IPS-15b (cell line): ENCODE data around the gene MALL.
"Not testable (repeated sequence)": the region's sequence is repeated elsewhere in the genome, so short reads cannot be mapped to it uniquely, and the experiment has no call there.

Experiments
- H3K27me3 ChIP-seq: one replicate; pipeline ENCODE4 v1.6.1; 2013; ENCODE audit warnings: low read length; ENCODE audit not compliant: control insufficient read depth, insufficient read depth
- H3K36me3 ChIP-seq: one replicate; pipeline ENCODE4 v1.6.1; 2013; ENCODE audit warnings: low read length; ENCODE audit not compliant: control insufficient read depth, insufficient read depth
- H3K4me1 ChIP-seq: one replicate; pipeline ENCODE4 v1.6.1; 2013; ENCODE audit warnings: mild to moderate bottlenecking, low read length; ENCODE audit not compliant: control insufficient read depth, insufficient read depth
- H3K4me3 ChIP-seq: one replicate; pipeline ENCODE4 v1.5.1; 2013; ENCODE audit warnings: low read depth, low read length
- H3K9ac ChIP-seq: one replicate; pipeline ENCODE4 v1.6.1; 2013; ENCODE audit warnings: low read depth, mild to moderate bottlenecking, low read length
- H3K9me3 ChIP-seq: one replicate; pipeline ENCODE4 v1.6.1; 2013; ENCODE audit warnings: mild to moderate bottlenecking, low read length; ENCODE audit not compliant: control insufficient read depth, insufficient read depth

Gene MALL

DNA sequence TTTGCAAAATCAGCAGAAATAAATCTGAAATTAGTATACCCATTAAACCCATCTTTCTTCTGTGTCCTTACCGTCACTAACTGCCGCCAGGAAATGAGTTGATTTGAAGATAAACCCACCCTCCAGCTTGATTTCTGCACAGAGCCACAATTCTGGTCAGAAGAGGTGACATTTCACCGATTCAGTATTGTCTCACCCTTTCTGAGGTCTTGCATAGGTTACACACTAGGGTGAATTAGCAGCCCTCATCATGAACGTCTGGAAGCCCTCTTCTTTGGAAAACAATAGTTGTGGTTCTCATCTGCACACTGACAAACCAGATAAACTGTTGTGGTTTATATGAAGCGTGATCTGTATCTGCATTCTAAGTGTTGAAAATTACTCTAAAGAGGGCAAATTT lies 61.9 kb downstream of the MALL start:
- H3K27me3 ChIP-seq, H3K9me3 ChIP-seq, H3K4me3 ChIP-seq, H3K36me3 ChIP-seq, H3K4me1 ChIP-seq, H3K9ac ChIP-seq: not testable (repeated sequence)

DNA sequence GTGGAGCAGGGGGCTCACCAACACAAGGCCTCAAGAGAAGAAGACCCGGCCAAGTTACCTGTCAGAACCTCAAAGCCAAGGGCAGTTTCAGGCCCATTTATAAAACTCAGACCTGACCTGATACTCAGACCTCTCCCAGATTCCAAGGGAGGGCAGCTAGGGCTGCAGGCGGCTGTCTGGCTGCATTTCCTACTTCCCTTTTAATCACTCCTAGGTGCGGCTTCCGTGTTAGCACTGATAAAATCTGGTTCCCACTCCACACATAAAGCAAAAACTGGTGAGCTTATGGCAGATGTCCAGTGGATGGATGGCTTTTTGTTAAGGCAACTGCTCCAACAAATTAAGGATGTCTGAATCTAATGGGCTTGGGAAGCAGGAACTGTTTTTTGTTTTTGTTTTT lies 63.5 kb downstream of the MALL start:
- H3K9ac ChIP-seq, H3K36me3 ChIP-seq, H3K4me3 ChIP-seq, H3K4me1 ChIP-seq, H3K27me3 ChIP-seq, H3K9me3 ChIP-seq: not testable (repeated sequence)

DNA sequence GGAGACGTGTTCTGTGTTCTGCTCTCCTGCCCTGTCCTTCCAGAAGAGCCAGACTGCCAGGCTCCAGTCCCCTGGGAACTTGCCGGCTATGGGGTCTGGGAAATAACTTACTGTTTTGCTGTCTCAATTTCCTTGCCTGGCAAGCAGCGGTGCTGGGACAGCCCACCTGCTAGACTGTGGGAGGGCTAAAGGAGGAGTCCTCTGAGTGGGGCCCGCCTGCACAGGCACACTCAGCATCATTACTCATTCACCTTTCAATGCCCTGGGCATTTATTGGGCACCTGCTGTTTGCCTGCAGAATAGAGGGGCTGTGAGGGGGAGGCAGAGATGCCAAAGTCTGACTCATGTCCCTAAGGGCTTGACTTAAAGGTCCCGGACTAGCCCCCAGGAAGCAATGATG lies 65.4 kb downstream of the MALL start:
- H3K27me3 ChIP-seq, H3K9ac ChIP-seq, H3K4me1 ChIP-seq, H3K9me3 ChIP-seq, H3K4me3 ChIP-seq, H3K36me3 ChIP-seq: not testable (repeated sequence)

DNA sequence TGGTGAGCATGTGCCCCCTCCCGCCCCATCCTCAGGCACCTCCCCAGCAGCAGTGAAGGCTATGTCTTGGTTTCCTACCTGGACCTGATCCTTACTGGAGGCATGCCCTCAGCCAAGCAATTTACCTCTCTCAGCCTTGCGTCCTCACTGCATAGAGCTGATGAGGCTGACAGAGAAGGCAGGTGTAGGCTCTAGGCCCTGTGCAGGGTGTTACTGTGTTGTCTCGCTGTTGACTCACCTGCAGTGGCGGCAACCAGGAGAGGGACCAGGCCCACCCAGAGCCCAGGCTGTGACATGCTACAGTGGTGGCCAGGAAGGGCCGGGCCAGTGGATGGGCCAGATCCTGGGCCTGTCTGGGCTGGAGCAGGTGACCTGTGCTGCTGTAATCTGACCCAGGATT lies 65.9 kb downstream of the MALL start:
- H3K9ac ChIP-seq, H3K9me3 ChIP-seq, H3K4me3 ChIP-seq, H3K4me1 ChIP-seq, H3K36me3 ChIP-seq, H3K27me3 ChIP-seq: not testable (repeated sequence)

DNA sequence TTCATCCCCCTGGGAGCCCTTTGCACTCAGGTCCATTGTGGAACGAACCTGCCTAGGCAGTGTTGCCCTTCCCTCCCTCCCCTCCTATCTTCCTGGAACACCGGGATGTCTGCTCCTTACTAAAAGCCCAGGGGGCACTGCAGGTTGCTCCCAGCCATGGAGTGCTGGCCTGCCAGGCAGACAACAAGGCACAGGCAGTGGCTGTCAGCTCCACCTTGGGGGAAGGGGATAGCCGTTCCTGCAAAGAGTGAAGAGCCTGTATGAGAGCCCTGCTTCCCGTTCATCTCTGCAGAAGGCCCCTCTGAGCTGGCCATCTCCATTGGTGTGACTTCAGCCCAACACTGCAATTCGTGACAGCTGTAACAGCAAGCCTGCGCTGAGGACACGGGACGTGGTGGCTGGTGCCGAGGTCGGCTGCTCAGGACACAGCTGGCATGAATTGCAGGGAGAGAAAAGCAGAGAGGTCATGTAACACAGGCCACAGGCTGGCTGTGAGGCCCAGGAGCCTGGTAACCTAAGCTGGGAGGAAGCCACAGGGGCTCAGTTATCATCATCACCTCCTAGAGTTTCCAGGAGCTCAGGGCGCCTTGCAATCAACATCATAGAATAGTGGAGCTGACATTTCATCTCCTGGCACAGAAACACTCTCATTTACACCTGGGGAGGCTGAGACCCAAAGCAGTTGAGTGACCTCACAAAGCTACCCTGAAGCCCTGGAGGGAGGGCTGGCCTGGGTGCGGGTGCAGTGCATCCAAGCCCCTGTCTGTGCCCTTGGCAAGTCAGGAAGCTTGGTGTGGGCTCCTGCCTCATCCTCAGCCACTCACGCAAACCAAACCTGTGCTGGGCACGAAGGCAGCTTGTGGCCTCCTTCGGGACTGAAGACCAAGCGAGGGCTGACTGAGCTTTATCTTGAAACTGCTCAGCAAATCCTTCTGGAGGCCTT lies 67.1 kb downstream of the MALL start:
- H3K36me3 ChIP-seq: not testable (repeated sequence)

DNA sequence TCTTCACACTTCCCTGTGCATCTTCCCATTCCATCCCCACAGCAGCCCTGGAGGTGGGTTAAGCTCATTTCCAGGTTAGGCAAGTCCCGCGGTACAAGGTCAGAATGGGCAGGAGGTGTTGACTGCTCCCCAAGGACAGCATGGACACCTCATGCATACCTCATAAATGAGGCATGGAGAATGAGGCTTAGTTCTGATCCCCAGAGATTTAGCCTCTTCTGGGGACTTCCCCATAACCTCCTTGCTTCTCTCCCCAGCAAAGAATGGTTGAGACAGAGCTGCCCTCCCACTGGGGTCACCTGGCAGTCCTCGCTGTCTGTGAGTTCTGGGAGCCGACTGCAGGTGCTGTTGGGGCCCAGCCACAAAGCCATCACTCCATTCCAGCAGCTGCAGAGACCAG lies 68.4 kb downstream of the MALL start:
- H3K4me1 ChIP-seq, H3K36me3 ChIP-seq: not testable (repeated sequence)

More for the DNA sequence above, 67.1 kb downstream of the MALL start:
- not testable (repeated sequence) for H3K4me1 ChIP-seq, H3K4me3 ChIP-seq, H3K9me3 ChIP-seq, H3K9ac ChIP-seq, H3K27me3 ChIP-seq

DNA sequence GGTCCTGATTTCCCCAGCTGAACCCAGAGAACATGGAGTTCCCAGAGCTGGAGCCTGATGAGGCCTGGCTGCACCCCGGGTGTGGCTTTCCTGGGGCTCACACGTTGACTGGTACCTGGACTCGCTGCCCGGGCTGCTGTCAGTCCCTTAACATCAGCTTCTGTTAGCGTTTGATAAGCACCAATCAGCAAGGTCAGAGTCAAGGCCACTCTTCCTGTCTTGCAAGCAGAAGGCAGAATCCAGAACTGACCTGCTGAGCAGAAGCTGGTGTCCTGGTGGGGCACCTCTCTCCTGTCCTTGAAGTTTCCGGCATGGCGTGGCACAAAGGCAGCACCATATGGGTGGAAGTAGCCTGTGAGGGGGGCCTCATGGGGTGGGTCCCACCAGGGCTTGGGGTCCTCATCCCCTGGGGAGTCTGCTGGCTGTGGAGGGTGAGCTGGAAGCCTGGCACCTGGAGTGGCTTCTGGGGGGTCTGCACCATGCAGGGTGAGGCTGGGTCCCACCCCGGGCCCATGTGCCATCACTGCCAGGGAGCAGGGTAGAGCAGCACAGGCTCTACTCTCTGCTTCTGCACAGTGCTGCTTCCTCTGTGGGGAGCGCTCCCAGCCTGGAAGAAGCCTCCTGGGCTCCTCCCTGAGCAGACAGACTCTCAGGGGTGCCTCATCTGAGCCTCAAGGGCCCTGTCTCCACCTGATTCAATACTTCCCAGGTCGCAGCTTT lies 73.5 kb downstream of the MALL start:
- not testable (repeated sequence) for H3K4me1 ChIP-seq, H3K4me3 ChIP-seq, H3K36me3 ChIP-seq, H3K27me3 ChIP-seq, H3K9ac ChIP-seq, H3K9me3 ChIP-seq

More for the DNA sequence above, 68.4 kb downstream of the MALL start:
- H3K27me3 ChIP-seq, H3K9ac ChIP-seq, H3K9me3 ChIP-seq, H3K4me3 ChIP-seq: not testable (repeated sequence)

DNA sequence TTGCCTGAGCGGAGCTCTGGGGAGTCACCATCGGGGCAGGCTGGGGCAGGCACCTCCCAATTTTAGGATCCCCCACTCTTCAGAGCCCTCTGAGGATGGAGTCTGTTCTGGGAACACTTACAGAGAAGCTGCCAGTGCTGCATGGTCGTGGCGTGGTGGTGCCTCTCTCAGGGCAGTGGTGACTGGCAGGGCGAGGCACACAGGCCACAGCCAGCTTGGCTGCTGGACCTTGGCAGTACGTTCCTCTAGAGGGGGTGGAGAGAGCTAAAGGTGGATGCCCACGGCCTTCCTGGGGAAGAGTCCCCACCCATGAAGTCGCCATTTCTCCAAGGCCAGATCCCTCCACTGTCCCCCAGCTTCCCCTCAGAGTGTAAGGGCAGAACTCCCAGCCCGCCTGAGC lies 78.3 kb downstream of the MALL start:
- H3K27me3 ChIP-seq, H3K4me3 ChIP-seq, H3K36me3 ChIP-seq, H3K9ac ChIP-seq, H3K9me3 ChIP-seq, H3K4me1 ChIP-seq: not testable (repeated sequence)

DNA sequence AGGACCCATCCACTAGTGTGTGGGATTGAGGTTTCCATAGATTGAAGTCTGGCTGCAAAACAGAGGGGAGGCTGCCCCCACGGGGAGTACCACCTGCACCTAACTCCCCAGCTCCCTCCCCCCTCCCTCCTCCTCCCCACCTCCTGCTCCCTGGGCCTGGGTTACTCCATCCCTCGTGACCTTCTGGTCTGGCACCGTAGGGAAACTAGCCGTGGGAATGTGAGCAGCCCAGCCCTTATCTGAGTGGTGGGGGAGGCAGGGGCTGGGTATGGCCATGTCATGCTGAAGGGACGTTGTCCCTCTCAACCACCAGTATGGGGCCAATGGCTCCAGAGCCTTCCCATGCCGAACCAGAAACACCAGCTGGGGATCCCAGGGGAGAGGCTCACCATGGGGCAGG lies 80.2 kb downstream of the MALL start:
- not testable (repeated sequence) for H3K4me3 ChIP-seq, H3K9me3 ChIP-seq, H3K9ac ChIP-seq, H3K4me1 ChIP-seq, H3K27me3 ChIP-seq, H3K36me3 ChIP-seq

DNA sequence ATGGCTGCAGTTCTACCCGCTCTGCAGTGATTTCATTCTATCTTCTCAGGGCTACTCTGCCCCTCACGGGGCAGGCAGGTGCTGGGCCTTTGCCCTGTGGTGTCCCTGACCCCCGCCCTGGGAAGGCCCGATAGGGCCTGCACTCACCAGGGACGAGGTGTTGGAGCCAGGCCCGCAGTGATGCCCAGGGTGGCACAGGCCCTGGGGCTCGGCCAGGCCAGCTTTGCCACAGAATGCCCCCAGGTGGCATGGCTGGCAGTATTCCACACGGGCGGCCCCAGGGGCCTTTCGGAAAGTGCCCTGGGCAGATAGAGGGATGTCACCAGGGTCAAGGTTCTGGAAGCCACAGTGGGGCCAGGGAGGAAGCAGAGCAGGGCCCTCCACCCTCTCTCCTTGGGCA lies 80.7 kb downstream of the MALL start:
- H3K36me3 ChIP-seq, H3K4me1 ChIP-seq, H3K4me3 ChIP-seq, H3K27me3 ChIP-seq, H3K9me3 ChIP-seq, H3K9ac ChIP-seq: not testable (repeated sequence)
